Measurements from ENCODE around the gene ANKRD13D.

DNA sequence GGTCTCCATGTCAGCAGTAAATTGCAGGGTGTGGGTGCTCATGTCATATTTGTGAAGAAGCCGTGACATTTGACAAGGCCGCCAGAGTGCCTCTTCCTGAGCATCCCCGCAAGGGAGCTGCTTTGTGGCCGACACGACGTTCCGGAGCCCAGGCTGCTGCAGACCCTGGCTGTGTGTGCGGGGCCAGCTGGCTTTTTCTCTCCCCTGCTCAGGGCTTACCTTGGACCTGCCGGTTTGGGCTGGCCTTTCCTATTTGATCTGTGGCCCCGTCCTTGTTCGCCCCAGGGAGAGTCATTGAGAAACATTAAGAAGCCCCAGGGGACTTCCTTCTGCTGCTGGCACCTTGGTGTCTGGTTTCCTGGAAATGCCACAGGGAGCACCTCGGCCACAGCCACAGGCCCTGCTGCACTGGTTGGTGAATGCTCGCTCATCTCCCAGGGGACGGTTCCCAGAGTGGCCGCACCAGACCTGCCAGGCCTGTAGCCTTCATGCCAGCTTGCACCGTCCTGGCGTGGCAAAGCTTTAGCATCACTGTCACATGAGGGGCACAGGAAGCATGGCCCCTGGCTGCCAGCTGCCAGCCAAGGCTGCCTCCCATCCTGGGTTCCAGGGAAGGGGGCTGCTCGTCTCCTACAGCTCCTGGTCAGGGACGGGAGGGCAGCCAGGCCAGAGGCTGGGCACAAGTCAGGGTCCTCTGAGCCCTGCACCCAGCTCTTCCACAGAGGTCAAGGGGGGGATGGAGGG lies 17.4 kb upstream of the ANKRD13D start:
- TF ChIP-seq, protein P1, sequence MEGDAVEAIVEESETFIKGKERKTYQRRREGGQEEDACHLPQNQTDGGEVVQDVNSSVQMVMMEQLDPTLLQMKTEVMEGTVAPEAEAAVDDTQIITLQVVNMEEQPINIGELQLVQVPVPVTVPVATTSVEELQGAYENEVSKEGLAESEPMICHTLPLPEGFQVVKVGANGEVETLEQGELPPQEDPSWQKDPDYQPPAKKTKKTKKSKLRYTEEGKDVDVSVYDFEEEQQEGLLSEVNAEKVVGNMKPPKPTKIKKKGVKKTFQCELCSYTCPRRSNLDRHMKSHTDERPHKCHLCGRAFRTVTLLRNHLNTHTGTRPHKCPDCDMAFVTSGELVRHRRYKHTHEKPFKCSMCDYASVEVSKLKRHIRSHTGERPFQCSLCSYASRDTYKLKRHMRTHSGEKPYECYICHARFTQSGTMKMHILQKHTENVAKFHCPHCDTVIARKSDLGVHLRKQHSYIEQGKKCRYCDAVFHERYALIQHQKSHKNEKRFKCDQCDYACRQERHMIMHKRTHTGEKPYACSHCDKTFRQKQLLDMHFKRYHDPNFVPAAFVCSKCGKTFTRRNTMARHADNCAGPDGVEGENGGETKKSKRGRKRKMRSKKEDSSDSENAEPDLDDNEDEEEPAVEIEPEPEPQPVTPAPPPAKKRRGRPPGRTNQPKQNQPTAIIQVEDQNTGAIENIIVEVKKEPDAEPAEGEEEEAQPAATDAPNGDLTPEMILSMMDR (IDR thresholded peaks at IDR 0.05): no peak
- TF ChIP-seq POLR2AphosphoS5 (IDR thresholded peaks at IDR 0.05) (no peak), POLR2A (IDR thresholded peaks at IDR 0.05) (no peak), EP300 (IDR thresholded peaks at IDR 0.05; ENCODE audit: low read depth) (no peak)

Data from transverse colon (tissue), 4 donors.